Measurements from ENCODE around the gene PLAAT5. TPM values are rescaled to one million over a fixed set of nuclear protein-coding genes. Genes with fewer than 3 reads are reported as not detected.

The PLAAT5 gene
- total RNA-seq, 6 experiments from 2014 or later = not detected

- 40% methylated on average over 10 of the region's 11 CpGs for WGBS (ENCODE audit: insufficient coverage, low coverage, low lambda C conversion rate, missing lambda C conversion rate)
- H3K9me3 ChIP-seq = no peaks in the 10 kb centered on the region
- ATAC-seq (peak in 3 of 4 donors; percentile 29 to 51 (median 35)), DNase-seq (no peak)
- no peak overlapping the region for H3K27ac ChIP-seq
- no peaks in the 10 kb centered on the region for H3K27me3 ChIP-seq
- peak overlapping the region in 2 of 3 donors; percentile 20 to 46 for H3K4me3 ChIP-seq
- H3K4me1 ChIP-seq = peaks cover 0 to 25% (median 8%) of the 10 kb centered on the region in 4 donors
- no peaks in the 10 kb centered on the region for H3K36me3 ChIP-seq
- no peak for TF ChIP-seq POLR2A (IDR thresholded peaks at IDR 0.05)
- no peak for TF ChIP-seq CTCF (IDR thresholded peaks at IDR 0.05)
- intact Hi-C loops (cut with DNase I) = no loop called here
Observed at GRCh38 chr11:63491636-63492372, 837 bp upstream of the PLAAT5 start.

- Histone ChIP-seq H3K27me3 (no peaks in the 10 kb centered on the region), H3K27ac (no peak overlapping the region), H3K36me3 (no peaks in the 10 kb centered on the region), H3K9me3 (no peaks in the 10 kb centered on the region), H3K4me1 (peaks cover 0 to 25% (median 8%) of the 10 kb centered on the region in 4 donors), H3K4me3 (peak overlapping the region; percentile 20 to 46 (median 29))
- intact Hi-C loops (cut with DNase I) = no loop called here
- WGBS (ENCODE audit: insufficient coverage, low coverage, low lambda C conversion rate, missing lambda C conversion rate) = 5% methylated on average over 13 of the region's 13 CpGs
- ATAC-seq (no peak), DNase-seq (no peak)
- TF ChIP-seq CTCF (IDR thresholded peaks at IDR 0.05) (no peak), POLR2A (IDR thresholded peaks at IDR 0.05) (no peak)
Observed at GRCh38 chr11:63491240-63491587, 247 bp upstream of the PLAAT5 start.

- TF ChIP-seq CTCF (IDR thresholded peaks at IDR 0.05) (no peak), POLR2A (IDR thresholded peaks at IDR 0.05) (no peak)
- Histone ChIP-seq H3K4me3 (no peak overlapping the region), H3K27ac (no peak overlapping the region), H3K36me3 (no peaks in the 10 kb centered on the region), H3K9me3 (no peaks in the 10 kb centered on the region), H3K27me3 (no peaks in the 10 kb centered on the region), H3K4me1 (peaks cover 0 to 23% (median 8%) of the 10 kb centered on the region in 4 donors)
- 57% methylated on average over 1 of the region's 3 CpGs for WGBS (ENCODE audit: insufficient coverage, low coverage, low lambda C conversion rate, missing lambda C conversion rate)
- intact Hi-C loops (cut with DNase I) = no loop called here
- no peak for DNase-seq
- ATAC-seq = no peak
Observed at GRCh38 chr11:63489879-63490278, 1.1 kb downstream of the PLAAT5 start.

- no peak for TF ChIP-seq CTCF (IDR thresholded peaks at IDR 0.05)
- TF ChIP-seq POLR2A (IDR thresholded peaks at IDR 0.05) = no peak
- DNase-seq (no peak), ATAC-seq (no peak)
- H3K4me1 ChIP-seq = peaks cover 0 to 13% (median 3%) of the 10 kb centered on the region in 4 donors
- no peaks in the 10 kb centered on the region for H3K36me3 ChIP-seq
- H3K4me3 ChIP-seq = no peak overlapping the region
- no peak overlapping the region for H3K27ac ChIP-seq
- no peaks in the 10 kb centered on the region for H3K27me3 ChIP-seq
- intact Hi-C loops (cut with DNase I) = no loop called here
- 82% methylated on average over 1 of the region's 1 CpG for WGBS (ENCODE audit: insufficient coverage, low coverage, low lambda C conversion rate, missing lambda C conversion rate)
- H3K9me3 ChIP-seq = no peaks in the 10 kb centered on the region
Observed at GRCh38 chr11:63488789-63489188, 2.2 kb downstream of the PLAAT5 start.

Measured in right lobe of liver (tissue), 6 donors.